GM23248 (cell line): ENCODE measurements around the gene VASH1.

Experiments used
- EZH2 ChIP-seq: fragments of 200-600 bp; sonication (generic); IDR thresholded peaks from 2 replicates; pipeline ENCODE4 v1.6.1; 2018; ENCODE audit warnings: antibody characterized with exemption, mild to moderate bottlenecking; ENCODE audit not compliant: insufficient read depth, poor library complexity, severe bottlenecking
- EZH2phosphoT487 ChIP-seq: fragments of 200-600 bp; sonication (generic); IDR thresholded peaks from 2 replicates; pipeline ENCODE4 v1.6.1; 2018; ENCODE audit warnings: antibody characterized with exemption, moderate library complexity, mild to moderate bottlenecking, low read depth; ENCODE audit not compliant: insufficient read depth

DNA sequence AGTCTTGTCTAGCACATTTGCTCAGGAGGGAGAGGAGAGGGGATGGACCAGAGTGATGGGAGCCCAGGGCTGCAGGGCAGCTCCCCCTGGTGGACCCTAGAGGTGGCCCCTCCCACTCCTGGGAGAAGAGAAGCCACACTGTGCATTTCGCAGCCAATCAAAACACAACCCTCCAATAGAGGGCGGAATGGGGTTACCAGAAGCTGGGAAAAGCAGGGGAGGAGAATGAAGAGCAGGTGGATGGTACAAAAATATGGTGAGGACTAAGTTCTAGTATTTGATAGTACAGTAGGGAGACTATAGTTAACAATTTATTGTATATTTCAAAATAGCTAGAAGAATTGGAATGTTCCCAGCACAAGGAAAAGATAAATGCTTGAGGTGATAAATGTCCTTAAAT lies 23.6 kb downstream of the VASH1 start:
- TF ChIP-seq EZH2: no peak
- TF ChIP-seq EZH2phosphoT487: no peak
